ENCODE results near the gene COL26A1. TPM values are rescaled to one million over a fixed set of nuclear protein-coding genes. Genes with fewer than 3 reads are reported as not detected.

COL26A1 gene
- total and polyA plus RNA-seq, 5 experiments from 2014 or later: not detected

DNA sequence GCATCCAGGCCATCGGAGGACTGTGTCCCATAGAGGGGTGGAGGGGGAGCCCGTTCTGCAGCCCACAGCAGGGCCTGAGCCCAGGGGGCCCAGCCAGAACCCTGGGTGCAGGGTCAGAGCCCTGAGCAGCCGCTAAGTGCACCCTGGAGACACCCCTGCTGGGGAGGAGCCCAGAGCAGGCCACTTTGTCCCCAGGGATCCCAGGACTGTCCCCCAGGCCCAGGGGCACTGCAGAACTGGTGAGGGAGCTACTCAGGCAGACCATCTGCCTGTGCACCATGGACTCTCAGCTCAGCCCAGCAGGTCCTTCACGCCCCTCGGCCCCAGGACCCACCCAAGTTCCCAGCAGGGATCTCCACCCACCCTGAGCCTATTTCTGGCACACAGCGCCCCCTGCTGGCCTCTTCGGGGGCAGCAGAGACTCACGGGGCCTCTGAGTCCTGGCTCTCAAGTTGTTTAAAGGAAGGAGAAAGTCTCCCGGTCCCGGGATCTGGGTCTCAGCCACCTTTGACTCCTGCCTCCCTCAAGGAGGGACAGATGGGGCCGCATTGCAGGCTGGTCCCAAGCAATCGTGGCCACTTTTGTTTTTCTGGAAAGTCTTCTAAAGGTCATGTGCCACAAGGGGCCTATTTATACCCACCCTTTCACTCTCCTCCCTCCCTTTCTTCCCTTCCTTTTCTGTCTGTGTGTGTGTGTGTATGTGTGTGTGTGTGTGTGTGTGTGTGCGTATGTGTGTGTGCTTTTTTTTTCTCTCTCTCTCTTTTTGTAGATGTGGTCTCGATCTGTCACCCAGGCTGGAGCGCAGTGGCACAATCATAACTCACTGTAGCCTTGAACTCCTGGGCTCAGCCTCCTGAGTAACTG is 176.2 kb downstream of the COL26A1 start:
- peak; percentile 75 to 77 for ATAC-seq
- no peaks in the 10 kb centered on the region for H3K9me3 Mint-ChIP-seq
- POLR2A ChIA-PET: no interaction called here
- no peaks in the 10 kb centered on the region for H3K36me3 Mint-ChIP-seq
- H3K27me3 Mint-ChIP-seq: peaks cover 0 to 11% (median 4%) of the 10 kb centered on the region in 5 donors
- peak overlapping the region in 2 of 10 donors; percentile 47 to 76 for H3K27ac Mint-ChIP-seq
- H3K4me3 Mint-ChIP-seq: no peak overlapping the region
- peak; percentile 19 to 75 (median 52) for DNase-seq
- H3K4me1 Mint-ChIP-seq: peaks cover 0 to 7% (median 3%) of the 10 kb centered on the region in 4 donors

DNA sequence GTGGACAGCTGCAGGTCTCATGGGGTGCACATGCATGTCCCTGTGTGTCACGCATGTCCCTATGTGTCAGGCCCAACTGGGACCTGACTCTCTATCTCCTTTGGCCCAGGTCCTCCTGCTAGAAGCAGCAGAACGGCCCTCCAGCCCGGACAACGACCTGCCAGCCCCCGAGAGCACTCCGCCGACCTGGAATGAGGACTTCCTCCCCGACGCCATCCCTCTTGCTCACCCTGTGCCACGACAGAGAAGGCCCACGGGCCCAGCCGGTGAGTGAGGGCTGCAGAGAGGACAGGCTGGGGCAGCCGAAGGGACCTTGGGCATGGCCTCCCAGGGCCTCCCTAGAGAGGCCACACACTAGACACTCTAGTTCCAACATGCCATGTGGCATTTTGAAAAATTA is 177.1 kb downstream of the COL26A1 start:
- no peaks in the 10 kb centered on the region for H3K9me3 Mint-ChIP-seq
- peaks cover 0 to 5% (median 2%) of the 10 kb centered on the region in 5 donors for H3K27me3 Mint-ChIP-seq
- no peak overlapping the region for H3K27ac Mint-ChIP-seq
- H3K36me3 Mint-ChIP-seq: no peaks in the 10 kb centered on the region
- H3K4me1 Mint-ChIP-seq: peaks cover 0 to 7% (median 3%) of the 10 kb centered on the region in 4 donors
- DNase-seq: no peak
- H3K4me3 Mint-ChIP-seq: no peak overlapping the region
- ATAC-seq: no peak
- POLR2A ChIA-PET: no interaction called here

DNA sequence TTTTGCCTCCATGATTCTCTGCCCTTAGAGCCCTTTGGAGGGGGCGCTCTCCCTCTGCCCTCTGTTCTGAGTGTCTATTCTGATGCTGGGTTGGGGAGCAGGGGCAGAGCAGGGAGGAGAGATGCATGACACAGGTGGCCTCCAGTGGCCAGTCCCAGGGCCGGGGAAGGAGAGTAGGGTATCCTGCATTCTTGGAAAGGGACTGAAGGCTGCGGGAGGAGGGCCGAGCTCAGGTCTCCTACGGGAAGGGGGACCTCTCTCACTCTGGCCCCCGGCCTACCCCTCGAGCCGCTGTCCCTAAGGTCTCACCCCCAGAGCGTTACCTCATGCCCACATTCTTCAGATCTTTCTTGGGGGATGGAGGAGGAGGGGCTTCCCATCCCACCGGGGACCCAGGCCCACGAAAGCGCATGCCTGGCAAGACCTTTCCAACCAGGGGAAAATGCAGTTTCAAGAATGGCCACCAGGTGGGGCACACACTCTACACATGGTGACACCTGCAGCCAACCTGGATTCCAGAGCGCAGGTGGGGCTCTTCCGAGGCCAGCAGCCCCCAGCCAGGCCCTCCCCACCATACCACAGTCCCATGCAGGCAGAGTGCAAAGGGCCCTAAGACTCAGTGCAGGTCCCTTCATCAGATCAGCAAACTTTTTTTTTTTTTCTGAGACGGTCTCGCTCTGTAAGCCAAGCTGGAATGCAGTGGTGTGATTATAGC is 180.0 kb downstream of the COL26A1 start:
- H3K4me3 Mint-ChIP-seq: no peak overlapping the region
- H3K9me3 Mint-ChIP-seq: no peaks in the 10 kb centered on the region
- H3K27ac Mint-ChIP-seq: peak overlapping the region in 1 of 10 donors; percentile 90
- DNase-seq: peak; percentile 50 to 87 (median 69)
- H3K27me3 Mint-ChIP-seq: peaks cover 0 to 5% (median 2%) of the 10 kb centered on the region in 5 donors
- POLR2A ChIA-PET: no interaction called here
- ATAC-seq: peak; percentile 54 to 68
- H3K4me1 Mint-ChIP-seq: peaks cover 0 to 7% (median 3%) of the 10 kb centered on the region in 4 donors
- H3K36me3 Mint-ChIP-seq: no peaks in the 10 kb centered on the region

DNA sequence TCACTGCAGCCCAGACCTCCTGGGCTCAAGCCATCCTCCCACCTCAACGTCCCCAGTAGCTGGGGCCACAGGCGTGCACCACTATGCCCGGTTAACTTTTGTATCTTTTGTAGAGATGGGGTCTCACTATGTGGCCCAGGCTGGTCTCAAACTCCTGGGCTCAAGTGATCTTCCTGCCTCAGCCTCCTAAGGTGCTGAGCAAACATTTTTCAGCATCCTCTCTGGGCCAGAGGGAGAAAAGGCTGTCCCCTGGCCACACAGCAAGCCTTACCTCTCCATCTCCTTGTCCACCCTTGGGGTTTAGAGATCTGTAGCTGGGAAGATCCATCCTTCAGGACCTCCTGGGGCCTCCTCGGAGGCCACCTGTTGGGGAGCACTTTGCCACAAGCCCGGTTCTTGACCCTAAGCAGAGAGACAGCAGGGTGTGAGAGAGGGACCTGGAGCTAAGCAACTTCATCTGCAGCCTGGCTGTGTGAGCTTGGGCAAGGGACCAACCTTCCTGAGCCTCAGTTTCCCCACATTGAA is 180.6 kb downstream of the COL26A1 start:
- POLR2A ChIA-PET: no interaction called here
- no peak overlapping the region for H3K4me3 Mint-ChIP-seq

DNA sequence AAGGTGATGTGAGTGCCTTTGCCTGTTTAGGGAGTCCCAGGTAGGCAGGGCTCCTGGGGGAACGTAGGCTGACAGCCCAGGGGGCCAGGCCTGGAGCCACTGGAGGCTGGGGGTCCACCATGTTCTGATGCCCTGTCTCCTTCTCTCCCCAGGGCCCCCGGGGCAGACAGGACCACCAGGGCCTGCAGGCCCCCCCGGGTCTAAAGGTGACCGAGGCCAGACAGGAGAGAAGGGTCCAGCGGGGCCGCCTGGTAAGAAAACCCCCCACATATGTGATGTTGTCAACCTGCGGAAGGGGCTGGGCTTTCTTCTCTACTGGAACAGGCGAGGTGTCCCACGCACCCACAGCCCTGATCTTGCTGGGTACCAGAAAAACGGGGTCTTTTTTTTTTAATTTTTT is 181.2 kb downstream of the COL26A1 start:
- H3K27me3 Mint-ChIP-seq: peaks cover 0 to 9% (median 2%) of the 10 kb centered on the region in 5 donors
- H3K36me3 Mint-ChIP-seq: no peaks in the 10 kb centered on the region
- H3K9me3 Mint-ChIP-seq: no peaks in the 10 kb centered on the region
- no peak overlapping the region for H3K27ac Mint-ChIP-seq
- peaks cover 0 to 7% (median 2%) of the 10 kb centered on the region in 4 donors for H3K4me1 Mint-ChIP-seq
- no peak for DNase-seq
- no peak overlapping the region for H3K4me3 Mint-ChIP-seq
- POLR2A ChIA-PET: no interaction called here
- no peak for ATAC-seq

More for the DNA sequence above, 180.6 kb downstream of the COL26A1 start:
- no peak for DNase-seq
- no peaks in the 10 kb centered on the region for H3K9me3 Mint-ChIP-seq
- H3K27me3 Mint-ChIP-seq: peaks cover 0 to 9% (median 2%) of the 10 kb centered on the region in 5 donors
- H3K4me1 Mint-ChIP-seq: peaks cover 0 to 7% (median 3%) of the 10 kb centered on the region in 4 donors
- ATAC-seq: no peak
- H3K27ac Mint-ChIP-seq: no peak overlapping the region
- no peaks in the 10 kb centered on the region for H3K36me3 Mint-ChIP-seq

DNA sequence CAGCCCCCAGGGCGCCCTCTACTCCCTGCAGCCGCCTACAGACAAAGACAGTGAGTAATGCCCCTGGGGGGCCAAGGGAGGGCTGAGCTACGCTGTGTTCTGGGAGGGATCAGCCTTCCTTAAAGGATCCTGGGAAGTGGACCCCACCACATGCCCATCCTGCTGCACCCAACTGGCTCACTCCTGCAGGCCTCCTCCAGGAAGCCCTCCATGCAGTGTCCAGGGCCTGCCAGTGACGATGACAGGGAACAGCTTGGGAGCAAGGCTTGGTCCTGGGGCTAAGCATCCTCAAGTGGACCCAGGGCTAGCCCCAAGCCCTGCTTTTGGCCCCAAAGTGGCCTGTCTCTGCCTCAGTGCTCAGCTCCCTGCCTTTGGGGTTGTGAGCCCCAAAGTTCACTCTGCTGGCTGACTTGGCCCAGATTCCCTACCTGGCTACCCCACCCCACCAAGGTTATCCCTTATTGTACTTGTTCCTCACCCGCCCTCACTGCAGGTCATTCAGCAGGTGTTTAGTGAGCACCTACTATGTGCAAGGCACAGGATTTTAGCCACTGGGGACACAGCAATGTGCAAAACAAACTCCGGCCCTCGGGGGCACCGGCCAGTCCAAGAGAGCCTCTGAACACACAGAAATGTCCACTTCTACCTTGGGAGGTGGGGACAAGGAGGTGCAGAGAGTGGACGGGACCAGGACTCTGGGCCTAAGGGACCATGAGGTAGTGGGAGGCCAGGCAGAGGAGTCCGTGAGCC is 182.9 kb downstream of the COL26A1 start:
- Mint-ChIP-seq H3K36me3 (no peaks in the 10 kb centered on the region), H3K9me3 (no peaks in the 10 kb centered on the region), H3K4me1 (peaks cover 0 to 3% (median 0%) of the 10 kb centered on the region in 4 donors), H3K4me3 (no peak overlapping the region), H3K27ac (no peak overlapping the region), H3K27me3 (peaks cover 0 to 9% (median 2%) of the 10 kb centered on the region in 5 donors)
- DNase-seq (peak in 1 of 10 donors; percentile 54), ATAC-seq (no peak)
- POLR2A ChIA-PET: no interaction called here

DNA sequence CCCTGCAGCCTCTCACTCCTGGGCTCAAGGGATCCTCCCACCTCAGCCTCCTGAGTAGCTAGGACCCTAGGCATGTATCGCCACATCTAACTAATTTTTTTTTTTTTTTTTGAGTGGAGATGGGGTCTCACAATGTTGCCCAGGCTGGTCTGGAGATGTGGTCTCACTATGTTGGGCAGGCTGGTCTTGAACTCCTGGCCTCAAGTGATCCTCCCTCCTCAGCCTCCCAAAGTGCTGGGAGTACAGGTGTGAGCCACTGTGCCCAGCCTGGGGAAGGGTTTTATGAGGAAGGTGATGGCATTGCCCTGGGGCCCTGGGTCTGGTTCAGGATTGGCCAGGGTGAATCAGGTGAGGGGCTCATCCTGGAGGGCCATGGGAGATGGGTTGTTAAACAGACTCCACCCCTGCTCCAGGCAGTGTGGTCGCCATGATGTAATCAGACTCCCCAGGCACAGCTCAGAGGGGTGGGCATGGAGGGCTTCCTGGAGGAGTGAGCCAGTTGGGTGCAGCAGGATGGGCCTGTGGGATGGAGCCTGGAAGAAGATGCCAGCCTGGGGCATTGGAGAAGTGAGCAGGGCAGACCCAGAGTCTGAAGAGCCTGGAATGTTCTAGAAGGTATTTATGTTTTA is 183.7 kb downstream of the COL26A1 start:
- Mint-ChIP-seq H3K4me3 (no peak overlapping the region), H3K36me3 (no peaks in the 10 kb centered on the region), H3K27ac (peak overlapping the region in 1 of 10 donors; percentile 55), H3K27me3 (peaks cover 0 to 9% (median 2%) of the 10 kb centered on the region in 5 donors), H3K9me3 (no peaks in the 10 kb centered on the region), H3K4me1 (peaks cover 0 to 3% (median 0%) of the 10 kb centered on the region in 4 donors)
- POLR2A ChIA-PET: no interaction called here
- no peak for ATAC-seq
- no peak for DNase-seq

DNA sequence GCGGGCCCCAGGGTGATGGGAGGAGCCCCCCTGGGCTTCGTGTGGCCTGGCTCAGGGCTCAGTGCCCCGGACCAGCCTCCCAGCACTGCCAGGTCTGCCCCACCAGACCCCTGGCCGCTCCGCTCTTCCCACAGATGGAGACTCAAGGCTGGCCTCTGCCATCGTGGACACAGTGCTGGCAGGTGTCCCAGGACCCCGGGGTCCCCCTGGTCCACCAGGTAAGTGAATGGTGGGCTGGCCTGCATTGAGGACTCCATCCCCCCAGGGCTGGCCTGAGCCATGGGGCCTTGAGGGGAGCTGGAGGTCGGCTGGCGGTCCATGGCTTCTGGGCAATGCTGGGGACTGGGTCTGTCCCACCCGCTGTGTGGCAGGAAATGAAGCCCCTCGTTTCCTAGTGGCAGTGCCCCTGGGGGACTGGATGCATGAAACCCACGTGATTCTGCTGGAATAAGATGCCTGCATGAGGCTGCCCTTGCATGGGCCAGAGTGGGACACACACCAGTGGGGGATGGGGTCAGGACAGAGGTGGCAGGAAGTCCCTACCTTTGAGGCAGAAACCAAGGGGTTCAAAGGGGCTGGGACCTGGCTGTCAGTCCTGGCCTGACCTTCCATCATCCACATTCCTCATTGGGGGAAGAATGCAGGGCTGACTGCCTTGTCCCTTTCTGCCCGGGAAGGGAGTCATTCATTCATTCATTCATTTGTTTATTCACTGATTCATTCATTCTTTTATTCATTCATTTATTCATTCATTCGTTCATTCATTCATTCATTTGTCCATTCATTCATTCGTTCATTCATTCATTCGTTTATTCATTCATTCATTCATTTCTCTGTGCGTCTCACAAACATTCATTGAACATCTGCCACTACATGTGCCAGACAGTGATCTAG is 184.6 kb downstream of the COL26A1 start:
- Mint-ChIP-seq H3K27ac (no peak overlapping the region), H3K36me3 (no peaks in the 10 kb centered on the region), H3K9me3 (no peaks in the 10 kb centered on the region), H3K4me1 (peaks cover 0 to 3% (median 0%) of the 10 kb centered on the region in 4 donors), H3K27me3 (peaks cover 0 to 9% (median 2%) of the 10 kb centered on the region in 5 donors), H3K4me3 (no peak overlapping the region)
- ATAC-seq (no peak), DNase-seq (peak in 1 of 10 donors; percentile 54)
- POLR2A ChIA-PET: no interaction called here

DNA sequence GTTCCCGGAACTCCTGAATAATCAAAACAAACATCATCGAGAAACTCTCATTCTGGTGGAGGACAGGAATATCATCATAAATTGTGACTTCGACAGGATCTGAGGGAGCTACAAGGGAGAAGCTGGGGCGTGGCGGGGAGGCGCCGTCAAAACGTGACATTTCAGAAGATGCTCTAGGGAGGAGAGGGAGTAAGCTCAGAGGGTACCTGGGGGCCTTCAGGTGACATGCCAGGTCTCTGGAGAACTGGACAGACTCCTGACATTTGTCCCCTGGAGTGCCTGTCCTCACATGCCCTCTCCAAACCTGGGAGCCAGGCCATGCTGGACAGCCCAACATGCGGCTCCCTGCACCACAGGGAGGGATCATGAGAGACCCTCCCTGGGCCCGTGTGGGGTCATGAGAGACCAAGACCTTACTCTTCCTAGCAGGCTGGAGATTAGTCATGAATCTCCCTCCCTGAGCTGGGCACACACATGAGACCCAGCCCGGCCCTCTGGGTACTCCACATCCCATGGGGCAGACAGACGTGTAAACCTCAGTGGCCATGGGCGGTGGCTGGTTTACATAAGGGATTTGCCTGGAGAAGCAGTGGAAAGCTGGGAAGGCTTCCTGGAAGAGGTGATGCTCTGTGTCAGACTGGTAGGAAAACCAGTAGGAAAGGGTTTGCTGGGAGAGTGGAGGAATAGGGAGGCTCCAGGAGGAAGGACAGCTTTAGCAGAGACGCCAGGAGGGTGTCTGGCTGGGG is 185.4 kb downstream of the COL26A1 start:
- POLR2A ChIA-PET: interaction anchor here (0.5 kb wide), 1 partner anchor 13 kb away, joined by 3 read pairs; no protein-coding TSS in a partner anchor
- DNase-seq: peak in 1 of 10 donors; percentile 26
- no peaks in the 10 kb centered on the region for H3K36me3 Mint-ChIP-seq
- H3K4me1 Mint-ChIP-seq: no peaks in the 10 kb centered on the region
- H3K4me3 Mint-ChIP-seq: no peak overlapping the region
- H3K27me3 Mint-ChIP-seq: peaks cover 0 to 4% (median 0%) of the 10 kb centered on the region in 5 donors
- no peaks in the 10 kb centered on the region for H3K9me3 Mint-ChIP-seq
- no peak overlapping the region for H3K27ac Mint-ChIP-seq
- ATAC-seq: no peak

DNA sequence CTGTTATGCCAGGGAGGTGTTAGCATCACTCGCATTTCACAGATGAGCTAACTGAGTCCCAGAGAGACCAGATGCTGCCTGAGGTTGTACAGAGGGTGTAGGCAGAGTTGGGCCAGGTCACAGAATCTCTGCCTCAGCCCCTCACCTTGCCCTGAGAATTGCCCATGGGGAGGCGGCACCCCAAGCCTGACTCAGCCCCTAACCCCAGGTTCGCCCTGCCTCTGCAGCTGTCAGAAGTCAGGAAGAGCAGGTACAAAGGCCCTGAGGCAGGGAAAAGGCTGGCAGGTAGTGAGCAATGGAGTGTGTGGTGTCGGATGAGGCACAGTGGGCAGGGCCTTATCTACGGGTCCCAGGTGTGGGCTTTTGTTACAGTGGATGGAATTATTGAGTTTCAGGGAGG is 187.1 kb downstream of the COL26A1 start:
- no peaks in the 10 kb centered on the region for H3K36me3 Mint-ChIP-seq
- H3K4me1 Mint-ChIP-seq: no peaks in the 10 kb centered on the region
- H3K27me3 Mint-ChIP-seq: peaks cover 0 to 5% (median 0%) of the 10 kb centered on the region in 5 donors
- ATAC-seq (no peak), DNase-seq (peak in 1 of 10 donors; percentile 24)
- no peaks in the 10 kb centered on the region for H3K9me3 Mint-ChIP-seq
- no peak overlapping the region for H3K4me3 Mint-ChIP-seq
- no peak overlapping the region for H3K27ac Mint-ChIP-seq
- POLR2A ChIA-PET: no interaction called here

Measured in naive thymus-derived CD8-positive, alpha-beta T cell (primary cell).